H54 (cell line): ENCODE measurements around the gene GRK1.

Experiments
- DNase-seq: peaks from one replicate; pipeline ENCODE4 v3.0.0; 2011; ENCODE audit warnings: low spot score, mixed read lengths; ENCODE audit not compliant: insufficient read length
- FAIRE-seq: peaks from 3 replicates; lab custom pipeline; 2011; peaks lifted over from hg19 to GRCh38; lab: Jason Lieb, UNC
- POLR2A ChIP-seq: IDR thresholded peaks from 2 replicates; pipeline ENCODE4 v1.6.1; 2011; ENCODE audit warnings: low read depth, mild to moderate bottlenecking, low read length

The GRK1 gene

GRCh38 chr13:113637262-113638160 is 29.5 kb upstream of the GRK1 start:
- no peak for FAIRE-seq
- TF ChIP-seq POLR2A, result no peak
- no peak for DNase-seq

- FAIRE-seq (no peak), DNase-seq (no peak)
- TF ChIP-seq POLR2A, result no peak
Measured at GRCh38 chr13:113638173-113638746, 28.8 kb upstream of the GRK1 start.

GRCh38 chr13:113638806-113639205 is 28.2 kb upstream of the GRK1 start:
- TF ChIP-seq POLR2A, result no peak
- DNase-seq (no peak), FAIRE-seq (no peak)

- TF ChIP-seq POLR2A, result no peak
- DNase-seq (no peak), FAIRE-seq (no peak)
Measured at GRCh38 chr13:113639616-113640262, 27.3 kb upstream of the GRK1 start.

GRCh38 chr13:113641426-113641825 is 25.6 kb upstream of the GRK1 start:
- FAIRE-seq, result no peak
- no peak for DNase-seq
- no peak for TF ChIP-seq POLR2A

- TF ChIP-seq POLR2A, result no peak
- DNase-seq (no peak), FAIRE-seq (no peak)
Measured at GRCh38 chr13:113642563-113642962, 24.5 kb upstream of the GRK1 start.

- no peak for TF ChIP-seq POLR2A
- no peak for DNase-seq
- FAIRE-seq, result peak; percentile 48
Measured at GRCh38 chr13:113643593-113643992, 23.4 kb upstream of the GRK1 start.

GRCh38 chr13:113644800-113645199 is 22.2 kb upstream of the GRK1 start:
- no peak for FAIRE-seq
- no peak for TF ChIP-seq POLR2A

GRCh38 chr13:113645329-113645728 is 21.7 kb upstream of the GRK1 start:
- no peak for FAIRE-seq
- DNase-seq, result no peak
- TF ChIP-seq POLR2A, result no peak

More at GRCh38 chr13:113644800-113645199, 22.2 kb upstream of the GRK1 start:
- no peak for DNase-seq

- FAIRE-seq, result no peak
- no peak for TF ChIP-seq POLR2A
- no peak for DNase-seq
Measured at GRCh38 chr13:113646376-113646775, 20.6 kb upstream of the GRK1 start.

- TF ChIP-seq POLR2A, result no peak
- FAIRE-seq, result no peak
- DNase-seq, result no peak
Measured at GRCh38 chr13:113646921-113647340, 20.1 kb upstream of the GRK1 start.

GRCh38 chr13:113647351-113648215 is 19.4 kb upstream of the GRK1 start:
- peak; percentile 82 for DNase-seq
- peak; percentile 97 for FAIRE-seq
- no peak for TF ChIP-seq POLR2A

- FAIRE-seq (no peak), DNase-seq (no peak)
- TF ChIP-seq POLR2A, result no peak
Measured at GRCh38 chr13:113648216-113648610, 18.8 kb upstream of the GRK1 start.
